ENCODE results near the gene SCLT1. TPM values are rescaled to one million over a fixed set of nuclear protein-coding genes. Genes with fewer than 3 reads are reported as not detected.

Gene SCLT1
- polyA plus RNA-seq, 1 donor from 2014 or later, result 12.8 TPM

- H3K36me3 ChIP-seq (ENCODE audit: insufficient read depth, low read length), result no peaks in the 10 kb centered on the region
- H3K4me3 ChIP-seq (ENCODE audit: low read length), result no peak overlapping the region
- no peaks in the 10 kb centered on the region for H3F3A ChIP-seq (ENCODE audit: insufficient read depth, low read length, poor library complexity, severe bottlenecking)
- H3K4me2 ChIP-seq (ENCODE audit: low read length), result no peak overlapping the region
- TF ChIP-seq TAF1 (IDR thresholded peaks at IDR 0.05; ENCODE audit: low read depth), result no peak
- no peak for TF ChIP-seq EP300 (conservative IDR thresholded peaks at IDR 0.05; ENCODE audit: poor library complexity, severe bottlenecking)
- TF ChIP-seq POLR2AphosphoS5 (IDR thresholded peaks at IDR 0.05), result no peak
- no peak for TF ChIP-seq RAD21 (conservative IDR thresholded peaks at IDR 0.05)
- no peak for TF ChIP-seq SMC3 (conservative IDR thresholded peaks at IDR 0.05; ENCODE audit: poor library complexity)
- no peak for TF ChIP-seq MXI1 (conservative IDR thresholded peaks at IDR 0.05; ENCODE audit: poor library complexity, severe bottlenecking)
- no peak for TF ChIP-seq CTCF (IDR thresholded peaks at IDR 0.05; ENCODE audit: poor library complexity, severe bottlenecking)
- TF ChIP-seq REST (IDR thresholded peaks at IDR 0.05; ENCODE audit: borderline replicate concordance), result no peak
- TF ChIP-seq EZH2 (IDR thresholded peaks at IDR 0.05; ENCODE audit: borderline replicate concordance, insufficient read depth, low read length, poor library complexity, severe bottlenecking), result no peak
- H2AFZ ChIP-seq (ENCODE audit: low read depth, low read length), result no peak overlapping the region
- no peaks in the 10 kb centered on the region for H3K79me2 ChIP-seq (replicated peaks; ENCODE audit: insufficient read depth, low read length)
- no peaks in the 10 kb centered on the region for H3K27me3 ChIP-seq (ENCODE audit: insufficient read depth, low read depth, low read length)
- H3K9me3 ChIP-seq (ENCODE audit: low read length), result no peaks in the 10 kb centered on the region
- H3K27ac ChIP-seq (ENCODE audit: low read length), result no peak overlapping the region
- H4K20me1 ChIP-seq (ENCODE audit: insufficient read depth), result no peaks in the 10 kb centered on the region
- H3K9ac ChIP-seq (ENCODE audit: low read length), result no peak overlapping the region
- H3K9me2 ChIP-seq (ENCODE audit: insufficient read depth, low read length), result no peaks in the 10 kb centered on the region
Measured at GRCh38 chr4:129014566-129015509, 78.5 kb downstream of the SCLT1 start.

GRCh38 chr4:129008096-129008495 is 85.2 kb downstream of the SCLT1 start:
- Histone ChIP-seq H3K9ac (ENCODE audit: low read length) (no peak overlapping the region), H3K36me3 (ENCODE audit: insufficient read depth, low read length) (no peaks in the 10 kb centered on the region), H3K27ac (ENCODE audit: low read length) (no peak overlapping the region), H3F3A (ENCODE audit: insufficient read depth, low read length, poor library complexity, severe bottlenecking) (no peaks in the 10 kb centered on the region), H3K27me3 (ENCODE audit: insufficient read depth, low read depth, low read length) (no peaks in the 10 kb centered on the region), H3K4me2 (ENCODE audit: low read length) (no peak overlapping the region), H3K4me3 (ENCODE audit: low read length) (no peak overlapping the region), H4K20me1 (ENCODE audit: insufficient read depth) (no peaks in the 10 kb centered on the region), H3K9me3 (ENCODE audit: low read length) (no peaks in the 10 kb centered on the region), H2AFZ (ENCODE audit: low read depth, low read length) (no peak overlapping the region), H3K79me2 (replicated peaks; ENCODE audit: insufficient read depth, low read length) (no peaks in the 10 kb centered on the region), H3K9me2 (ENCODE audit: insufficient read depth, low read length) (no peaks in the 10 kb centered on the region)
- TF ChIP-seq REST (IDR thresholded peaks at IDR 0.05; ENCODE audit: borderline replicate concordance), result no peak
- TF ChIP-seq TAF1 (IDR thresholded peaks at IDR 0.05; ENCODE audit: low read depth), result no peak
- TF ChIP-seq SMC3 (conservative IDR thresholded peaks at IDR 0.05; ENCODE audit: poor library complexity), result no peak
- no peak for TF ChIP-seq RAD21 (conservative IDR thresholded peaks at IDR 0.05)
- no peak for TF ChIP-seq POLR2AphosphoS5 (IDR thresholded peaks at IDR 0.05)
- TF ChIP-seq EZH2 (IDR thresholded peaks at IDR 0.05; ENCODE audit: borderline replicate concordance, insufficient read depth, low read length, poor library complexity, severe bottlenecking), result no peak
- TF ChIP-seq EP300 (conservative IDR thresholded peaks at IDR 0.05; ENCODE audit: poor library complexity, severe bottlenecking), result no peak
- no peak for TF ChIP-seq MXI1 (conservative IDR thresholded peaks at IDR 0.05; ENCODE audit: poor library complexity, severe bottlenecking)
- no peak for TF ChIP-seq CTCF (IDR thresholded peaks at IDR 0.05; ENCODE audit: poor library complexity, severe bottlenecking)

Measured in neural cell (in vitro differentiated cells).